Testis (tissue), 3 donors: ENCODE results near the gene ZNF227. TPM values are rescaled to one million over a fixed set of nuclear protein-coding genes. Genes with fewer than 3 reads are reported as not detected.

Source experiments
- DNase-seq: peaks from one replicate; pipeline ENCODE4 v3.0.0-alpha.2; 2019
- H3K27ac ChIP-seq, 2 donors: fragments of 200-600 bp; sonication (generic); one replicate each; pipeline ENCODE4 v1.5.1; 2019
- H3K27me3 ChIP-seq: fragments of 200-600 bp; sonication (generic); one replicate; pipeline ENCODE4 v1.5.1; 2019
- H3K36me3 ChIP-seq: fragments of 200-600 bp; sonication (generic); one replicate; pipeline ENCODE4 v1.5.1; 2017; ENCODE audit warnings: low read depth; ENCODE audit errors: missing control alignments
- H3K4me1 ChIP-seq: fragments of 200-600 bp; sonication (generic); one replicate; pipeline ENCODE4 v1.5.1; 2019
- H3K4me3 ChIP-seq, 2 donors: fragments of 200-600 bp; sonication (generic); one replicate each; pipeline ENCODE4 v1.5.1; 2017 to 2019
- H3K9me3 ChIP-seq: fragments of 200-600 bp; sonication (generic); one replicate; pipeline ENCODE4 v1.5.1; 2017
- CTCF ChIP-seq, 3 experiments: fragments of 450-650 bp in 2 of 3; fragments of 200-600 bp in 1 of 3; sonication (generic) in 1 of 3; IDR thresholded peaks; one replicate each; pipeline ENCODE4 v1.5.1; 2016 to 2019; ENCODE audit warnings: antibody characterized with exemption in 3 of 3, mild to moderate bottlenecking in 2 of 3, moderate library complexity in 1 of 3
- POLR2A ChIP-seq: fragments of 450-650 bp; IDR thresholded peaks from one replicate; pipeline ENCODE4 v1.6.1; 2017; ENCODE audit warnings: antibody characterized with exemption, mild to moderate bottlenecking, moderate library complexity
- WGBS, 2 donors: methylation state at CpG; one replicate each; pipeline ENCODE4 v1.1.5; 2018; 5-methylcytosine and 5-hydroxymethylcytosine counted together
- intact Hi-C: fragments of 100-400 bp; cut with DNase I; formaldehyde crosslinking; loops from one replicate; pipeline ENCODE4 v1.15.1; 2023; ENCODE audit warnings: low total_unique reads
- polyA plus RNA-seq: library from polyadenylated mRNA; stranded (reverse); fragments of 350-450 nt; fragmentation: Illumina TruSeq; extraction: RNeasy Lipid Tissue Mini Kit (QIAGEN cat#74804); gene quantifications from one replicate; pipeline ENCODE4 v1.2.3, GENCODE V29; 2014; ENCODE audit warnings: low read depth, low replicate concordance; ENCODE audit not compliant: insufficient read depth
- total RNA-seq, 2 donors: library from RNA; depleted of rRNA; stranded (reverse); fragments of >200 nt; gene quantifications; one replicate each; pipeline ENCODE4 v1.2.3, GENCODE V29; 2016

ZNF227 gene
- total and polyA plus RNA-seq, 3 donors from 2014 or later: 12.8 to 25.0 (median 19.8) TPM

- Histone ChIP-seq H3K9me3 (no peaks in the 10 kb centered on the region), H3K4me3 (no peak overlapping the region), H3K27ac (no peak overlapping the region), H3K4me1 (no peaks in the 10 kb centered on the region), H3K27me3 (no peaks in the 10 kb centered on the region), H3K36me3 (no peaks in the 10 kb centered on the region)
- DNase-seq: no peak
- no peak for TF ChIP-seq CTCF (IDR thresholded peaks at IDR 0.05)
- TF ChIP-seq POLR2A: no peak
- WGBS, 2 donors: 92 to 96% methylated on average over 3 of the region's 3 CpGs
- intact Hi-C loops: no loop called here
Observed at GRCh38 chr19:44176590-44176989, 35.7 kb upstream of the ZNF227 start.

- no peak overlapping the region for H3K27ac ChIP-seq
- no peak for TF ChIP-seq CTCF (IDR thresholded peaks at IDR 0.05)
- TF ChIP-seq POLR2A: no peak
- no peaks in the 10 kb centered on the region for H3K27me3 ChIP-seq
- intact Hi-C loops: no loop called here
- no peaks in the 10 kb centered on the region for H3K36me3 ChIP-seq
- no peak for DNase-seq
- H3K4me1 ChIP-seq: no peaks in the 10 kb centered on the region
- no peaks in the 10 kb centered on the region for H3K9me3 ChIP-seq
- H3K4me3 ChIP-seq: no peak overlapping the region
Observed at GRCh38 chr19:44180968-44181367, 31.4 kb upstream of the ZNF227 start.

- intact Hi-C loops: no loop called here
- TF ChIP-seq POLR2A (no peak), CTCF (IDR thresholded peaks at IDR 0.05) (no peak)
- no peaks in the 10 kb centered on the region for H3K27me3 ChIP-seq
- DNase-seq: no peak
- H3K36me3 ChIP-seq: no peaks in the 10 kb centered on the region
- H3K4me1 ChIP-seq: no peaks in the 10 kb centered on the region
- WGBS, 2 donors: 70 to 76% methylated on average over 10 of the region's 10 CpGs
- no peak overlapping the region for H3K4me3 ChIP-seq
- H3K27ac ChIP-seq: no peak overlapping the region
- no peaks in the 10 kb centered on the region for H3K9me3 ChIP-seq
Observed at GRCh38 chr19:44182145-44182544, 30.2 kb upstream of the ZNF227 start.

GRCh38 chr19:44190020-44190419, 22.3 kb upstream of the ZNF227 start:
- Histone ChIP-seq H3K27ac (no peak overlapping the region), H3K4me1 (no peaks in the 10 kb centered on the region), H3K4me3 (no peak overlapping the region), H3K36me3 (no peaks in the 10 kb centered on the region), H3K27me3 (no peaks in the 10 kb centered on the region), H3K9me3 (no peaks in the 10 kb centered on the region)
- DNase-seq: no peak
- TF ChIP-seq POLR2A (no peak), CTCF (IDR thresholded peaks at IDR 0.05) (no peak)
- intact Hi-C loops: no loop called here
- 80 to 96% methylated on average over 6 of the region's 6 CpGs for WGBS, 2 donors

- TF ChIP-seq CTCF (IDR thresholded peaks at IDR 0.05): no peak
- TF ChIP-seq POLR2A: no peak
- 70 to 77% methylated on average over 5 of the region's 5 CpGs for WGBS, 2 donors
- H3K36me3 ChIP-seq: no peaks in the 10 kb centered on the region
- H3K27me3 ChIP-seq: no peaks in the 10 kb centered on the region
- H3K4me1 ChIP-seq: no peaks in the 10 kb centered on the region
- intact Hi-C loops: no loop called here
- no peak overlapping the region for H3K27ac ChIP-seq
- DNase-seq: no peak
- H3K9me3 ChIP-seq: no peaks in the 10 kb centered on the region
- H3K4me3 ChIP-seq: no peak overlapping the region
Observed at GRCh38 chr19:44192127-44192526, 20.2 kb upstream of the ZNF227 start.
